MCF 10A (cell line): Measurements from ENCODE around the gene KREMEN1. TPM values are rescaled to one million over a fixed set of nuclear protein-coding genes. Genes with fewer than 3 reads are reported as not detected.

Source experiments
- Bru-seq: library from RNA; stranded (reverse); fragments of 400-500 nt; gene quantifications from one replicate; lab custom pipeline; 2021; lab: Mats Ljungman, UMichigan
- BruChase-seq, 2 experiments: library from RNA; stranded (reverse); fragments of 400-500 nt; gene quantifications; one replicate each; lab custom pipeline; 2021; lab: Mats Ljungman, UMichigan
- BruUV-seq: library from RNA; stranded (reverse); fragments of 400-500 nt; replicated peaks from 2 replicates; lab custom pipeline; 2021; lab: Mats Ljungman, UMichigan
- CTCF ChIA-PET: fragments of 300-600 bp; sonication (Branson Sonifier 250); formaldehyde crosslinking; extraction: SDS; loops from one replicate; lab custom pipeline; 2021; ENCODE audit warnings: antibody characterized with exemption, inconsistent platforms; lab: Yijun Ruan, JAX
- POLR2A ChIA-PET: fragments of 300-600, 350-650 bp; sonication (Branson Sonifier 250); formaldehyde crosslinking; extraction: SDS; loops from one replicate; lab custom pipeline; 2020; ENCODE audit warnings: antibody characterized with exemption, inconsistent platforms; lab: Yijun Ruan, JAX
- DNase-seq: peaks from one replicate; pipeline ENCODE4 v3.0.0-alpha.2; 2018; ENCODE audit not compliant: unreplicated experiment
- H3K27ac Mint-ChIP-seq: one replicate; pipeline ENCODE4 v1.8.0; 2022; ENCODE audit warnings: mild to moderate bottlenecking, low read depth, mixed read lengths; ENCODE audit not compliant: unreplicated experiment
- H3K27me3 Mint-ChIP-seq: one replicate; pipeline ENCODE4 v1.8.0; 2022; ENCODE audit warnings: mixed read lengths; ENCODE audit not compliant: insufficient read depth, unreplicated experiment
- H3K36me3 Mint-ChIP-seq: one replicate; pipeline ENCODE4 v1.8.0; 2022; ENCODE audit warnings: mild to moderate bottlenecking, moderate library complexity, mixed read lengths; ENCODE audit not compliant: insufficient read depth, unreplicated experiment
- H3K4me1 Mint-ChIP-seq: one replicate; pipeline ENCODE4 v1.8.0; 2022; ENCODE audit warnings: mixed read lengths; ENCODE audit not compliant: insufficient read depth, unreplicated experiment
- H3K4me3 Mint-ChIP-seq: one replicate; pipeline ENCODE4 v1.8.0; 2022; ENCODE audit warnings: mild to moderate bottlenecking, moderate library complexity, mixed read lengths; ENCODE audit not compliant: unreplicated experiment
- H3K9me3 Mint-ChIP-seq: one replicate; pipeline ENCODE4 v1.8.0; 2022; ENCODE audit warnings: mixed read lengths; ENCODE audit not compliant: unreplicated experiment
- CTCF ChIP-seq: fragments of 200-600 bp; IDR thresholded peaks from one replicate; pipeline ENCODE4 v1.8.0; 2022; ENCODE audit warnings: antibody characterized with exemption, mild to moderate bottlenecking; ENCODE audit not compliant: unreplicated experiment
- intact Hi-C: fragments of 100-400 bp; cut with micrococcal nuclease; formaldehyde crosslinking; loops from 2 replicates; pipeline ENCODE4 v1.14.1; 2022
- long read RNA-seq: library from polyadenylated mRNA; stranded (forward); transcript quantifications from one replicate; pipeline ENCODE4 v2.0.0, GENCODE V29; 2022
- total RNA-seq: library from RNA; stranded (reverse); gene quantifications from 2 replicates; pipeline ENCODE4 v1.2.3, GENCODE V29; 2022

KREMEN1 gene, protein sequence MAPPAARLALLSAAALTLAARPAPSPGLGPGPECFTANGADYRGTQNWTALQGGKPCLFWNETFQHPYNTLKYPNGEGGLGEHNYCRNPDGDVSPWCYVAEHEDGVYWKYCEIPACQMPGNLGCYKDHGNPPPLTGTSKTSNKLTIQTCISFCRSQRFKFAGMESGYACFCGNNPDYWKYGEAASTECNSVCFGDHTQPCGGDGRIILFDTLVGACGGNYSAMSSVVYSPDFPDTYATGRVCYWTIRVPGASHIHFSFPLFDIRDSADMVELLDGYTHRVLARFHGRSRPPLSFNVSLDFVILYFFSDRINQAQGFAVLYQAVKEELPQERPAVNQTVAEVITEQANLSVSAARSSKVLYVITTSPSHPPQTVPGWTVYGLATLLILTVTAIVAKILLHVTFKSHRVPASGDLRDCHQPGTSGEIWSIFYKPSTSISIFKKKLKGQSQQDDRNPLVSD
- total RNA-seq (3.6 and 4.2 TPM in 2 replicates), Bru-seq, nascent RNA (percentile 33 among the genes with signal in this experiment), BruChase-seq, experiment 1, labeled RNA remaining after a 6-hour chase (percentile 38 among the genes with signal in this experiment), BruChase-seq, experiment 2, labeled RNA remaining after a 2-hour chase (percentile 28 among the genes with signal in this experiment)
- long read RNA-seq, full-length matches to known transcripts = 1 of 4 reads
- long read RNA-seq, partial matches to known transcripts = 1 of 4 reads
- long read RNA-seq, other reads (novel, unspliced or antisense) = 2 of 4 reads

- POLR2A ChIA-PET = interaction anchor here (0.7 to 1.3 kb wide), 4 partner anchors 10 to 273 kb away, joined by 3 read pairs; no protein-coding TSS in a partner anchor
- intact Hi-C loops = loop anchor here (10.0 kb wide), 1 partner anchor 82 kb away; no protein-coding TSS in a partner anchor
- BruUV-seq = no TSS peak
- Mint-ChIP-seq H3K27me3 (no peaks in the 10 kb centered on the region), H3K27ac (peak within 1 kb of the TSS; percentile 19), H3K9me3 (no peaks in the 10 kb centered on the region), H3K4me1 (peaks cover 6% of the 10 kb centered on the region), H3K36me3 (no peaks in the 10 kb centered on the region), H3K4me3 (peak within 1 kb of the TSS; percentile 71)
- DNase-seq = no peak
- no peak for TF ChIP-seq CTCF
- CTCF ChIA-PET = interaction anchor here (0.6 to 1.2 kb wide), 2 partner anchors 265 to 490 kb away, joined by 3 to 4 read pairs; no protein-coding TSS in a partner anchor
These were observed at the start of gene KREMEN1 for GRCh38 chr22:29072979-29073617. KREMEN1 (plus strand) TSS chr22:29073035; CDS start chr22:29073131, 96 bp downstream.

DNA sequence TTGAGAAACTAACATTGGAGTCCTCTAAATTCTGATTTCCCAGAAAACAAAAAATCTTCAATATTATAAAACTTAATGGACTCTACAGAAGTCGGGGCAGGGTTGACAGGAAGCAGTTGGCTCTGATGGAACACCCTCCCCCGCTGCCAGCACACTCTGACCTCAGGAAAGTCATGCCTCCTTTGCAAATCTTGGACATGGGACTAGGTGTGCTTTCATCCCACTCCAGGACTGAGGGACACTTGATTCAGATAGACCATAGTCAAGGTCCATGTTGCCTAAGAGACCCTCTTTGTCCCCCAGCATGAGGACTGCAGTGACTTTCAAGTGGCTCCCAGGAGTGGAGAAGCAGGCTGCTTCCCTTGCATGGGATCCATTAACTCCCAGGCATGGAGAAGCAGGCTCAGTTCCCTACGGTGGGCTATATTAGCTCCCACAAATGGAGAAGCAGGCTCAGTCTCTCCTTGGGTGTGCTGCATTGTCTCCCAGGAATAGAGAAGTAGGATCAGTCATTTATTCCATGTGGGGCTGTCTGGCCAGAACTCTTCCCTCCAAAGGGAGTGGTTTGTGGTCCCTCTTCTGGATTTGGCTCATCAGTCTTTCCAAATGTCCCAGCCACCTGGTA, 49.6 kb upstream of the KREMEN1 start:
- H3K4me1 Mint-ChIP-seq = no peaks in the 10 kb centered on the region
- no peaks in the 10 kb centered on the region for H3K27me3 Mint-ChIP-seq
- CTCF ChIA-PET = interaction anchor here (0.6 to 1.2 kb wide), 3 partner anchors 16 to 59 kb away, joined by 3 to 4 read pairs (median 3); no protein-coding TSS in a partner anchor
- intact Hi-C loops = no loop called here
- DNase-seq = no peak
- H3K27ac Mint-ChIP-seq = no peak overlapping the region
- BruUV-seq = no TSS peak
- H3K36me3 Mint-ChIP-seq = no peaks in the 10 kb centered on the region
- POLR2A ChIA-PET = no interaction called here
- H3K9me3 Mint-ChIP-seq = peaks cover 5% of the 10 kb centered on the region
- no peak overlapping the region for H3K4me3 Mint-ChIP-seq
- TF ChIP-seq CTCF = no peak

- Mint-ChIP-seq H3K4me1 (peaks cover 5% of the 10 kb centered on the region), H3K4me3 (no peak overlapping the region), H3K27ac (no peak overlapping the region), H3K36me3 (no peaks in the 10 kb centered on the region), H3K27me3 (no peaks in the 10 kb centered on the region), H3K9me3 (no peaks in the 10 kb centered on the region)
- TF ChIP-seq CTCF = no peak
- BruUV-seq = no TSS peak
- POLR2A ChIA-PET = interaction anchor here (1.3 to 1.4 kb wide), 2 partner anchors 10 to 50 kb away, joined by 3 read pairs; no protein-coding TSS in a partner anchor
- DNase-seq = no peak
- intact Hi-C loops = no loop called here
- CTCF ChIA-PET = interaction anchor here (0.9 to 2.1 kb wide), 3 partner anchors 13 to 170 kb away, joined by 4 to 7 read pairs (median 4); no protein-coding TSS in a partner anchor
These were observed 46.3 kb upstream of the KREMEN1 start for GRCh38 chr22:29026579-29026978.
